ENCODE results near the gene TSC1. TPM values are rescaled to one million over a fixed set of nuclear protein-coding genes. Genes with fewer than 3 reads are reported as not detected.

TSC1 gene
- total RNA-seq, 3 donors from 2014 or later = 34.6 to 53.4 (median 52.3) TPM

DNA sequence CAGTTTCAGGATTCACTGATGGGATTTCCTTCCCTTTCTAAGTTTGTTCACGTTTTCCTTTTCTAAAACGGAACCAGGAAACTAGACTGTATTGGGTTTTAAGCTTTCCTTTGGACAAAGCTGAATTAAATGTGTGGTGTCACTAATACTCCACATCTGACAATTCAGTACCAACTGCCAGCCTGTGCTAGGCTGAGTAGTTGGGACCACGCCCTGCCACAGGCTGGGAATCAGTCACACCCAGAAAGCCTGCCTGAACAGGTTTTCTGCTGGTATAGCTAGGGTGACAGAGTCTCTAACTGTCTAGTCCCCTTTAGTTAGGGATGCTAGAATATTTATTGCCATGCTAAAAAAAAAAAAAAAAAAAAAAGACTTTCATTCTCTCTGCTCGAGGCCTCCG is 50.1 kb downstream of the TSC1 start:
- ATAC-seq (peak; percentile 98), DNase-seq (peak; percentile 77 to 90 (median 78))
- Histone ChIP-seq H3K4me1 (ENCODE audit: low read depth) (no peaks in the 10 kb centered on the region), H3K9me3 (no peaks in the 10 kb centered on the region), H3K4me3 (no peak overlapping the region), H3K36me3 (ENCODE audit: low read depth) (no peaks in the 10 kb centered on the region)
- TF ChIP-seq, protein P1, sequence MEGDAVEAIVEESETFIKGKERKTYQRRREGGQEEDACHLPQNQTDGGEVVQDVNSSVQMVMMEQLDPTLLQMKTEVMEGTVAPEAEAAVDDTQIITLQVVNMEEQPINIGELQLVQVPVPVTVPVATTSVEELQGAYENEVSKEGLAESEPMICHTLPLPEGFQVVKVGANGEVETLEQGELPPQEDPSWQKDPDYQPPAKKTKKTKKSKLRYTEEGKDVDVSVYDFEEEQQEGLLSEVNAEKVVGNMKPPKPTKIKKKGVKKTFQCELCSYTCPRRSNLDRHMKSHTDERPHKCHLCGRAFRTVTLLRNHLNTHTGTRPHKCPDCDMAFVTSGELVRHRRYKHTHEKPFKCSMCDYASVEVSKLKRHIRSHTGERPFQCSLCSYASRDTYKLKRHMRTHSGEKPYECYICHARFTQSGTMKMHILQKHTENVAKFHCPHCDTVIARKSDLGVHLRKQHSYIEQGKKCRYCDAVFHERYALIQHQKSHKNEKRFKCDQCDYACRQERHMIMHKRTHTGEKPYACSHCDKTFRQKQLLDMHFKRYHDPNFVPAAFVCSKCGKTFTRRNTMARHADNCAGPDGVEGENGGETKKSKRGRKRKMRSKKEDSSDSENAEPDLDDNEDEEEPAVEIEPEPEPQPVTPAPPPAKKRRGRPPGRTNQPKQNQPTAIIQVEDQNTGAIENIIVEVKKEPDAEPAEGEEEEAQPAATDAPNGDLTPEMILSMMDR (IDR thresholded peaks at IDR 0.05) = no peak
- intact Hi-C loops (cut with DNase I, micrococcal nuclease) = no loop called here

DNA sequence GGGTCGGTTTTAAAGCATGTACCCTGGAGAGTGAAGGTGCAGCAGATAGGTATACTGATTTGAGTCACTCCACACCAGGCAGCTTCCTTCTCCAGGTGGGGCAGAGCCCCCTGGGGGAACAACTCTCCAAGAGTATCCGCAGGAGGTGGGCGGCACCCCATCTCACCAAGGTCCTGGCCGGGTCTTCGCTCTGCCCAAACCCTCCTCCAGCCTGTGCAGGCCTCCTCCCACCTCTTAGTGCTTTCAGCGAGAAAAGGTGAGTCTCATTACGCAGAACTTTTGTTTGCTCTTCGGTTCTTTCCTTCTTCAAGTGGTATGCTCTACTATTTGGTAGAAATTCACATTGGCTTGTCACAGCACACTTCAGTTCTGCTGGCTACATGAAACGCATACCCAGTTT is 52.0 kb downstream of the TSC1 start:
- H3K9me3 ChIP-seq = no peaks in the 10 kb centered on the region
- H3K4me1 ChIP-seq (ENCODE audit: low read depth) = no peaks in the 10 kb centered on the region
- no peak overlapping the region for H3K4me3 ChIP-seq
- DNase-seq (no peak), ATAC-seq (no peak)
- TF ChIP-seq, protein P1 (IDR thresholded peaks at IDR 0.05) = no peak
- no peaks in the 10 kb centered on the region for H3K36me3 ChIP-seq (ENCODE audit: low read depth)
- intact Hi-C loops (cut with DNase I, micrococcal nuclease) = no loop called here

DNA sequence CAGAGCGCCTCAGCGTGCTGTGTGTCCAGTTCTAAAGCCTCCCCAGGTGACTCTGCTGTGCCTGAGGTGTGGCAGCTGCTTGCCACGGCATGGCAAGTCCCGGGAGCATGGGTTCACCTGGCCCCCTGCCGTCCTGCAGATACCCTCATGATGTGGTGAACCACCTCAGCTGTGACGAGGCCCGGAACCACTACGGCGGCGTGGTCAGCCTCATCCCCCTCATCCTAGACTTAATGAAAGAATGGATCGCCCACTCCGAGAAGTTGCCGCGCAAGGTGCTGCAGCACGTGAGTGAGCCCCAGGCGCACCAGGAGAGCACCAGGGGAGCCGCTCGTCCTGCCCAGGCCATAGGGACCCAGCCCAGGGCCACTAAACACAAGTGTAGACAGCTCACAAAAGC is 56.3 kb downstream of the TSC1 start:
- TF ChIP-seq, protein P1 (IDR thresholded peaks at IDR 0.05) = no peak
- Histone ChIP-seq H3K9me3 (no peaks in the 10 kb centered on the region), H3K4me3 (no peak overlapping the region), H3K36me3 (ENCODE audit: low read depth) (no peaks in the 10 kb centered on the region), H3K4me1 (ENCODE audit: low read depth) (no peaks in the 10 kb centered on the region)
- intact Hi-C loops (cut with DNase I, micrococcal nuclease) = no loop called here
- ATAC-seq (peak; percentile 8), DNase-seq (no peak)

DNA sequence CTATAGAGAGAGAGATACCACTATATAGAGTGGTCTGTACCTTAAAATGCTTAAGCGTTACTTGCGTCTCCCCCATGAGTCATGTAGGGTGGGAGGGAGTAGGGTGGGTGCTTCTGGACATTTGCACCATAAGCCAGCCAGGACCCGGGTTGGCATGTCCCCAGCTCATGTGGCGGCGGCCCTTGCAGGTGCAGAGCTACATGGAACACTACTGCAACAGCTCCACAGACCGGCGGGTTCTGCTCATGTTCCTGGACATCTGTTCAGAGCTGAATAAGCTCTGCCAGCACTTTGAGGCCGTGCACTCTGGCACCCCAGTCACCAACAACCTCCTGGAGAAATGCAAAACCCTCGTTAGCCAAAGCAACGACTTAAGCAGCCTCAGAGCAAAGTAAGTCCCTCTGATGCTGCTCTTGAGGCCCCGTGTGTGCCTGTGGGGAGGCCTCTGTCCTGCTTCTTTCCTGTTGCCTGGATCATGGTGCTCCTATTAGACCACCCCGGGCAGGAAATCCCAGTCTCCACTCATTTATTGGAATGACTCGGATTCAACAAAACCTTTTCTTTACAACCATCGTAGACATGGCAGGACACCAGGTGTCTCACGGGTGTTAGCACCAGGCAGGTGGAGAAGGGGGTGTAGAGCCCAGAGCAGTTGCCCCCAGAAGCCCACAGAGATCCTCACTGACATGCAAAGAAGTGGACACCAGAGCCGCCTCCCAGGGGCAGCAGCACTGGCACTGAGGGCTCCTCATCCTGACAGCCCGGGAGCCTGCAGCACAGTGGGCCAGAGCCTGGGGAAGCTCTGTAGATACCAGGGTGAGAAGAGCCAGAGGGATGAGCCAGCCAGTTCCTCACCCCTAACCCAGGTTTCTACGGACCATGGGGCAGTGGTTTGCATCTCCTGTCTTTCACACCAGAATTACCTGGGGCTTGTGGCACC is 57.0 kb downstream of the TSC1 start:
- DNase-seq (no peak), ATAC-seq (no peak)
- intact Hi-C loops (cut with DNase I, micrococcal nuclease) = no loop called here
- Histone ChIP-seq H3K9me3 (no peaks in the 10 kb centered on the region), H3K4me3 (no peak overlapping the region), H3K4me1 (ENCODE audit: low read depth) (no peaks in the 10 kb centered on the region), H3K36me3 (ENCODE audit: low read depth) (no peaks in the 10 kb centered on the region)
- TF ChIP-seq, protein P1 (IDR thresholded peaks at IDR 0.05) = no peak

DNA sequence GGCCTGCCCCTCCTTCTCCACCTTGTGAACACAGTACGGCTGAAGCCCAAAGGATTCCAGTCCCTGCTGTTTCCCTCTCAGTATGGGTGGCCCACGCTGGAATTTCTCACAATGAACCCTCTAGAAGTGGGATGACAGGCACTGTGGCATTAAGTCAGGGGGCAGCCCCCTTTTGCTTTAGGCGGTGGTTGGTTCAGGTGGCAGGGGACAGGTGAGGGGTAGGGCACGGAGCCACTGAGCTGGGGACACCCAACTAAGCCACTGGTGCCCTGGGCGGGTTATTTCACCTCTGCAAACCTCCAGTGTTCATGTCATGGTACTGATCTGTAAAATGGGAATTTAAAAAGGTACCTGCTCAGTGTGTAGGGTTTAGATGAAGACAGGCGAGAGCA is 58.1 kb downstream of the TSC1 start:
- TF ChIP-seq, protein P1 (IDR thresholded peaks at IDR 0.05) = no peak
- DNase-seq (no peak), ATAC-seq (no peak)
- no peaks in the 10 kb centered on the region for H3K4me1 ChIP-seq (ENCODE audit: low read depth)
- intact Hi-C loops (cut with DNase I, micrococcal nuclease) = no loop called here
- no peaks in the 10 kb centered on the region for H3K9me3 ChIP-seq
- no peaks in the 10 kb centered on the region for H3K36me3 ChIP-seq (ENCODE audit: low read depth)
- no peak overlapping the region for H3K4me3 ChIP-seq

All from mucosa of descending colon (tissue), 3 donors.